Liver (tissue), 9 donors: ENCODE data around the gene RBCK1. TPM values are rescaled to one million over a fixed set of nuclear protein-coding genes. Genes with fewer than 3 reads are reported as not detected.

Source experiments
- DNase-seq: peaks from one replicate; pipeline ENCODE4 v3.0.0-alpha.2; 2017; ENCODE audit warnings: low spot score
- H3K27ac ChIP-seq, 2 donors: one replicate each; pipeline ENCODE4 v1.7.0; 2013; ENCODE audit warnings: inconsistent platforms in 2 of 2, low read length in 2 of 2, control low read depth in 1 of 2, low read depth in 1 of 2, mild to moderate bottlenecking in 1 of 2
- H3K27me3 ChIP-seq, 4 donors: one replicate each; pipeline versions ENCODE4 v1.6.1 to v1.7.0; 2013; ENCODE audit warnings: low read length in 3 of 4, inconsistent platforms in 1 of 4, mild to moderate bottlenecking in 1 of 4, moderate library complexity in 1 of 4; ENCODE audit not compliant: control insufficient read depth in 4 of 4, insufficient read depth in 4 of 4
- H3K36me3 ChIP-seq, 4 donors: one replicate each; pipeline versions ENCODE4 v1.6.1 to v1.7.0; 2013; ENCODE audit warnings: low read length in 3 of 4, mild to moderate bottlenecking in 3 of 4, low read depth in 1 of 4, moderate library complexity in 1 of 4; ENCODE audit not compliant: control insufficient read depth in 4 of 4, insufficient read depth in 3 of 4
- H3K4me1 ChIP-seq, 4 donors: one replicate each; pipeline versions ENCODE4 v1.6.1 to v1.7.0; 2013; ENCODE audit warnings: low read length in 3 of 4, mild to moderate bottlenecking in 3 of 4, moderate library complexity in 1 of 4; ENCODE audit not compliant: control insufficient read depth in 4 of 4, insufficient read depth in 4 of 4
- H3K4me3 ChIP-seq, 3 donors: one replicate each; pipeline versions ENCODE4 v1.6.1 to v1.7.0; 2013; ENCODE audit warnings: low read length in 3 of 3, control low read depth in 1 of 3, low read depth in 1 of 3, mild to moderate bottlenecking in 1 of 3
- H3K9ac ChIP-seq, 2 donors: one replicate each; pipeline ENCODE4 v1.7.0; 2013; ENCODE audit warnings: low read length in 2 of 2, mild to moderate bottlenecking in 2 of 2, moderate library complexity in 2 of 2, control low read depth in 1 of 2, low read depth in 1 of 2
- H3K9me3 ChIP-seq, 4 donors: one replicate each; pipeline versions ENCODE4 v1.6.1 to v1.7.0; 2013; ENCODE audit warnings: low read length in 3 of 4; ENCODE audit not compliant: control insufficient read depth in 4 of 4
- EGR1 ChIP-seq, 2 donors: IDR thresholded peaks; 2 replicates each; pipeline ENCODE4 v1.6.1; 2016 to 2018; ENCODE audit warnings: antibody characterized with exemption in 2 of 2, low read depth in 2 of 2
- FOXA1 ChIP-seq: IDR thresholded peaks from 2 replicates; pipeline ENCODE4 v1.6.1; 2016; ENCODE audit warnings: antibody characterized with exemption
- FOXA2 ChIP-seq: IDR thresholded peaks from 2 replicates; pipeline ENCODE4 v1.6.1; 2016; ENCODE audit warnings: antibody characterized with exemption
- HNF4A ChIP-seq, 2 donors: conservative IDR thresholded peaks; 2 replicates each; pipeline ENCODE4 v1.6.1; 2016; ENCODE audit warnings: antibody characterized with exemption in 2 of 2, mild to moderate bottlenecking in 2 of 2
- JUND ChIP-seq, 2 donors: IDR thresholded peaks; 2 replicates each; pipeline ENCODE4 v1.6.1; 2016; ENCODE audit warnings: antibody characterized with exemption in 2 of 2
- NR2F2 ChIP-seq: IDR thresholded peaks from 2 replicates; pipeline ENCODE4 v1.6.1; 2016; ENCODE audit warnings: antibody characterized with exemption
- RAD21 ChIP-seq, 2 donors: IDR thresholded peaks; 2 replicates each; pipeline ENCODE4 v1.6.1; 2016; ENCODE audit warnings: antibody characterized with exemption in 2 of 2, mild to moderate bottlenecking in 2 of 2
- RXRA ChIP-seq, 2 donors: IDR thresholded peaks; 2 replicates each; pipeline ENCODE4 v1.6.1; 2017 to 2018; ENCODE audit warnings: antibody characterized with exemption in 2 of 2, mild to moderate bottlenecking in 1 of 2
- SP1 ChIP-seq: IDR thresholded peaks from 2 replicates; pipeline ENCODE4 v1.6.1; 2018; ENCODE audit warnings: antibody characterized with exemption, mild to moderate bottlenecking
- TAF1 ChIP-seq: conservative IDR thresholded peaks from 2 replicates; pipeline ENCODE4 v1.6.1; 2016; ENCODE audit warnings: antibody characterized with exemption, mild to moderate bottlenecking
- YY1 ChIP-seq: IDR thresholded peaks from 2 replicates; pipeline ENCODE4 v1.6.1; 2016; ENCODE audit warnings: antibody characterized with exemption, mild to moderate bottlenecking
- WGBS: extraction: QIAGEN DNeasy Blood & Tissue Kit; methylation state at CpG from one replicate; pipeline ENCODE4 v1.1.7; 2013; 5-methylcytosine and 5-hydroxymethylcytosine counted together
- polyA plus RNA-seq, 2 donors: library from polyadenylated mRNA; stranded (reverse) in 1 of 2; unstranded in 1 of 2; fragments of 200-250 nt in 1 of 2; fragments of >200 nt in 1 of 2; fragmentation: Nextera tagmentation in 1 of 2; extraction: Ambion mirVana in 1 of 2; gene quantifications; one replicate each; pipeline versions ENCODE4 v1.2.1 to v1.2.3, GENCODE V29; 2013 to 2015
- total RNA-seq, 2 donors: library from RNA; depleted of rRNA; stranded (reverse); fragments of >200 nt; gene quantifications; one replicate each; pipeline ENCODE4 v1.2.3, GENCODE V29; 2014
- TF ChIP-seq, protein P1 (sequence below): IDR thresholded peaks from 2 replicates; pipeline ENCODE4 v1.6.1; 2016; ENCODE audit warnings: antibody characterized with exemption
- TF ChIP-seq, protein P2 (sequence below): IDR thresholded peaks from 2 replicates; pipeline ENCODE4 v1.6.1; 2016; ENCODE audit warnings: antibody characterized with exemption
- TF ChIP-seq, protein P3 (sequence below): fragments of 150-350 bp; IDR thresholded peaks from 2 replicates; pipeline ENCODE4 v1.5.1; 2017; ENCODE audit warnings: improper control_type of control experiment, low read depth, low read length; ENCODE audit not compliant: missing input control
- TF ChIP-seq, protein P4 (sequence below): IDR thresholded peaks from 2 replicates; pipeline ENCODE4 v1.6.1; 2016; ENCODE audit warnings: antibody characterized with exemption
- TF ChIP-seq, protein P5 (sequence below): IDR thresholded peaks from 2 replicates; pipeline ENCODE4 v1.6.1; 2016; ENCODE audit warnings: antibody characterized with exemption, mild to moderate bottlenecking
- donor health status: healthy.
- donor health status: healthy.
- donor health status: healthy.
- donor health status: healthy.
- donor health status: healthy.

RBCK1 gene
- total and polyA plus RNA-seq, 4 donors, result 18.0 to 62.6 (median 54.8) TPM

GRCh38 chr20:408843-409696 is 971 bp downstream of the RBCK1 start:
- H3K27me3 ChIP-seq, result no peaks in the 10 kb centered on the region
- no peaks in the 10 kb centered on the region for H3K9me3 ChIP-seq
- DNase-seq, result no peak
- H3K27ac ChIP-seq, result peak overlapping the region; percentile 97 to 98
- 8% methylated on average over 7 of the region's 7 CpGs for WGBS
- peaks cover 0 to 14% (median 7%) of the 10 kb centered on the region in 4 donors for H3K36me3 ChIP-seq
- H3K9ac ChIP-seq, result peak overlapping the region; percentile 70 to 98
- peak overlapping the region; percentile 78 to 98 (median 80) for H3K4me3 ChIP-seq
- peaks cover 10 to 31% (median 23%) of the 10 kb centered on the region in 4 donors for H3K4me1 ChIP-seq
- peak in 1 of 2 donors; percentile 19 for TF ChIP-seq RXRA (IDR thresholded peaks at IDR 0.05)
- no peak for TF ChIP-seq HNF4A (conservative IDR thresholded peaks at IDR 0.05)

DNA sequence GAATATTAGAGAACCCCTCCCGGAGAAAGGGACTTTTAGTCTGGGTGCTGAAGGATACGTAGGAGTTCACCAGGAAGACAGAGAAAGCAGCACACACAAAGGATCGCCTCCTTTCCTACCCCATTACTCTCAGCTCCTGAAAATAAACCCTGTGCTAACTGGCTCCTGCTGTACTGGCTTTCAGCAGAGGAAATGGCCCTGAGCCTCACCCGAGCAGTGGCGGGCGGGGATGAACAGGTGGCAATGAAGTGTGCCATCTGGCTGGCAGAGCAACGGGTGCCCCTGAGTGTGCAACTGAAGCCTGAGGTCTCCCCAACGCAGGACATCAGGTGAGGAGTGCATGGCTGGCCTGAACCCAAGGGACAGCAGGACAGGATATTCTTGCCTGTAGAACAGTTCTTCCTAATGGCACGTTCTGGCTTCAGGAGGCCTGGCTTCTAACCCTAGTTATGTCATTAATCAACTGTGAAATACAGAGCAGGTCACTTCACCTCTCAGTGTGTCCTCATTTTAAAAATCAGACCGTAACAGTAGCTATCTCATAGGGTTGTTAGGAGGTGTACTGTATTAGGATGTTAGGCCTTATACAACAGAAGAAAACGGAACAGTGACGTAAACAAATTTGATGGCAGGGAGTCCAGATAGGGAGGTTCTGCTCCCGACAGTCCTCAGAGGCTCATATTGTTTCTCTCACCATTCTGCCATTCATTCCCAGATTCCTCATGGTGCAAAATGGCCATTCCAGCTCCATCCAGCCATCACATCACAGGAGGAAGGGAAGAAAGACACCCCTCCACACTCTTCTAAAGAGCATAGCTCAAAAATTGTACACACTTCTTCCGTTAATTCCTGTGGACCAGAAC is 1.8 kb downstream of the RBCK1 start:
- Histone ChIP-seq H3K9ac (peak overlapping the region; percentile 70 to 98), H3K4me1 (peaks cover 10 to 32% (median 23%) of the 10 kb centered on the region in 4 donors), H3K27ac (peak overlapping the region; percentile 97 to 98), H3K27me3 (no peaks in the 10 kb centered on the region), H3K36me3 (peaks cover 0 to 14% (median 7%) of the 10 kb centered on the region in 4 donors), H3K9me3 (no peaks in the 10 kb centered on the region), H3K4me3 (peak overlapping the region in 2 of 3 donors; percentile 78 to 98)
- 57% methylated on average over 14 of the region's 14 CpGs for WGBS
- DNase-seq, result no peak
- TF ChIP-seq FOXA2, result no peak
- peak; percentile 25 to 33 for TF ChIP-seq RXRA (IDR thresholded peaks at IDR 0.05)
- TF ChIP-seq, protein P1, sequence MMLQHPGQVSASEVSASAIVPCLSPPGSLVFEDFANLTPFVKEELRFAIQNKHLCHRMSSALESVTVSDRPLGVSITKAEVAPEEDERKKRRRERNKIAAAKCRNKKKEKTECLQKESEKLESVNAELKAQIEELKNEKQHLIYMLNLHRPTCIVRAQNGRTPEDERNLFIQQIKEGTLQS, result no peak
- TF ChIP-seq, protein P2, sequence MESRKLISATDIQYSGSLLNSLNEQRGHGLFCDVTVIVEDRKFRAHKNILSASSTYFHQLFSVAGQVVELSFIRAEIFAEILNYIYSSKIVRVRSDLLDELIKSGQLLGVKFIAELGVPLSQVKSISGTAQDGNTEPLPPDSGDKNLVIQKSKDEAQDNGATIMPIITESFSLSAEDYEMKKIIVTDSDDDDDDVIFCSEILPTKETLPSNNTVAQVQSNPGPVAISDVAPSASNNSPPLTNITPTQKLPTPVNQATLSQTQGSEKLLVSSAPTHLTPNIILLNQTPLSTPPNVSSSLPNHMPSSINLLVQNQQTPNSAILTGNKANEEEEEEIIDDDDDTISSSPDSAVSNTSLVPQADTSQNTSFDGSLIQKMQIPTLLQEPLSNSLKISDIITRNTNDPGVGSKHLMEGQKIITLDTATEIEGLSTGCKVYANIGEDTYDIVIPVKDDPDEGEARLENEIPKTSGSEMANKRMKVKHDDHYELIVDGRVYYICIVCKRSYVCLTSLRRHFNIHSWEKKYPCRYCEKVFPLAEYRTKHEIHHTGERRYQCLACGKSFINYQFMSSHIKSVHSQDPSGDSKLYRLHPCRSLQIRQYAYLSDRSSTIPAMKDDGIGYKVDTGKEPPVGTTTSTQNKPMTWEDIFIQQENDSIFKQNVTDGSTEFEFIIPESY, result no peak
- peak in 1 of 2 donors; percentile 3 for TF ChIP-seq RAD21 (IDR thresholded peaks at IDR 0.05)
- TF ChIP-seq, protein P3, sequence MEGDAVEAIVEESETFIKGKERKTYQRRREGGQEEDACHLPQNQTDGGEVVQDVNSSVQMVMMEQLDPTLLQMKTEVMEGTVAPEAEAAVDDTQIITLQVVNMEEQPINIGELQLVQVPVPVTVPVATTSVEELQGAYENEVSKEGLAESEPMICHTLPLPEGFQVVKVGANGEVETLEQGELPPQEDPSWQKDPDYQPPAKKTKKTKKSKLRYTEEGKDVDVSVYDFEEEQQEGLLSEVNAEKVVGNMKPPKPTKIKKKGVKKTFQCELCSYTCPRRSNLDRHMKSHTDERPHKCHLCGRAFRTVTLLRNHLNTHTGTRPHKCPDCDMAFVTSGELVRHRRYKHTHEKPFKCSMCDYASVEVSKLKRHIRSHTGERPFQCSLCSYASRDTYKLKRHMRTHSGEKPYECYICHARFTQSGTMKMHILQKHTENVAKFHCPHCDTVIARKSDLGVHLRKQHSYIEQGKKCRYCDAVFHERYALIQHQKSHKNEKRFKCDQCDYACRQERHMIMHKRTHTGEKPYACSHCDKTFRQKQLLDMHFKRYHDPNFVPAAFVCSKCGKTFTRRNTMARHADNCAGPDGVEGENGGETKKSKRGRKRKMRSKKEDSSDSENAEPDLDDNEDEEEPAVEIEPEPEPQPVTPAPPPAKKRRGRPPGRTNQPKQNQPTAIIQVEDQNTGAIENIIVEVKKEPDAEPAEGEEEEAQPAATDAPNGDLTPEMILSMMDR, result no peak
- no peak for TF ChIP-seq FOXA1
- TF ChIP-seq YY1, result peak; percentile 23
- TF ChIP-seq, protein P4, sequence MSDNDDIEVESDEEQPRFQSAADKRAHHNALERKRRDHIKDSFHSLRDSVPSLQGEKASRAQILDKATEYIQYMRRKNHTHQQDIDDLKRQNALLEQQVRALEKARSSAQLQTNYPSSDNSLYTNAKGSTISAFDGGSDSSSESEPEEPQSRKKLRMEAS, result no peak
- TF ChIP-seq NR2F2, result no peak
- peak; percentile 39 for TF ChIP-seq TAF1
- peak in 1 of 2 donors; percentile 26 for TF ChIP-seq HNF4A (conservative IDR thresholded peaks at IDR 0.05)
- TF ChIP-seq EGR1 (IDR thresholded peaks at IDR 0.05; ENCODE audit: low read depth in 2 of 2), result no peak
- TF ChIP-seq JUND (IDR thresholded peaks at IDR 0.05), result no peak
- peak; percentile 13 for TF ChIP-seq SP1
- TF ChIP-seq, protein P5, sequence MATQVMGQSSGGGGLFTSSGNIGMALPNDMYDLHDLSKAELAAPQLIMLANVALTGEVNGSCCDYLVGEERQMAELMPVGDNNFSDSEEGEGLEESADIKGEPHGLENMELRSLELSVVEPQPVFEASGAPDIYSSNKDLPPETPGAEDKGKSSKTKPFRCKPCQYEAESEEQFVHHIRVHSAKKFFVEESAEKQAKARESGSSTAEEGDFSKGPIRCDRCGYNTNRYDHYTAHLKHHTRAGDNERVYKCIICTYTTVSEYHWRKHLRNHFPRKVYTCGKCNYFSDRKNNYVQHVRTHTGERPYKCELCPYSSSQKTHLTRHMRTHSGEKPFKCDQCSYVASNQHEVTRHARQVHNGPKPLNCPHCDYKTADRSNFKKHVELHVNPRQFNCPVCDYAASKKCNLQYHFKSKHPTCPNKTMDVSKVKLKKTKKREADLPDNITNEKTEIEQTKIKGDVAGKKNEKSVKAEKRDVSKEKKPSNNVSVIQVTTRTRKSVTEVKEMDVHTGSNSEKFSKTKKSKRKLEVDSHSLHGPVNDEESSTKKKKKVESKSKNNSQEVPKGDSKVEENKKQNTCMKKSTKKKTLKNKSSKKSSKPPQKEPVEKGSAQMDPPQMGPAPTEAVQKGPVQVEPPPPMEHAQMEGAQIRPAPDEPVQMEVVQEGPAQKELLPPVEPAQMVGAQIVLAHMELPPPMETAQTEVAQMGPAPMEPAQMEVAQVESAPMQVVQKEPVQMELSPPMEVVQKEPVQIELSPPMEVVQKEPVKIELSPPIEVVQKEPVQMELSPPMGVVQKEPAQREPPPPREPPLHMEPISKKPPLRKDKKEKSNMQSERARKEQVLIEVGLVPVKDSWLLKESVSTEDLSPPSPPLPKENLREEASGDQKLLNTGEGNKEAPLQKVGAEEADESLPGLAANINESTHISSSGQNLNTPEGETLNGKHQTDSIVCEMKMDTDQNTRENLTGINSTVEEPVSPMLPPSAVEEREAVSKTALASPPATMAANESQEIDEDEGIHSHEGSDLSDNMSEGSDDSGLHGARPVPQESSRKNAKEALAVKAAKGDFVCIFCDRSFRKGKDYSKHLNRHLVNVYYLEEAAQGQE, result peak; percentile 18
